GM12801 (cell line): Measurements from ENCODE around the gene PPHLN1.

Experiments used
- TF ChIP-seq, protein P1 (sequence below): IDR thresholded peaks from one replicate; pipeline ENCODE4 v1.5.1; 2011; ENCODE audit warnings: control low read depth; ENCODE audit not compliant: insufficient read length; ENCODE audit errors: extremely low read depth

Gene PPHLN1

DNA sequence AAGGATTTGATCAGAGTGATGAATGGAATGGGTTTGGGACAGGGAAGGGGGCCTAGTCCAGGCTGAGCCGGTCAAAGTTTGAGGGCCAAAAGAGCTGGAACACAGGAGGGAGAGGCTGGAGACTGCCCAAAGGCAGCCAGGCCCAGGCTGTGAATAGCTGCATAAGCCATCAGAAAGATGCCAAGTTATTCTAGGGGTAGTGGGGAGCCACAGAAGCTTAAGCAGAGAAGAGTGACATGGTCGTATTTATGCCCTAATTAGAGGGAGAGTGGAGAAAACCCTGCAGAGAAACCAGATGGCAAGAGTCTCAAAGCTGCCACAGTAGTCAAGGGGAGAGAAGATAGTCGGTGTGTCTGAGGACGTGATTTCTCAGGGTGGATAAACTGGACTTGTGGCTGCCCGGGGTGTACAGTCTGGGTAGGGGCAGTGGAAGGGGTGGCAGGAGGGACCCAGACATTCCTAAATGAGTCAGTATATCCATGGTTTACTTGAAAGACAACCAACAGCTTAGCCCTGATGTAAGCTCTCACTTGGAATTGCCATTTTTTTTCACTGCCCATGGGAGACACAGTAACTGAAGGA, 164.4 kb downstream of the PPHLN1 start:
- TF ChIP-seq, protein P1, sequence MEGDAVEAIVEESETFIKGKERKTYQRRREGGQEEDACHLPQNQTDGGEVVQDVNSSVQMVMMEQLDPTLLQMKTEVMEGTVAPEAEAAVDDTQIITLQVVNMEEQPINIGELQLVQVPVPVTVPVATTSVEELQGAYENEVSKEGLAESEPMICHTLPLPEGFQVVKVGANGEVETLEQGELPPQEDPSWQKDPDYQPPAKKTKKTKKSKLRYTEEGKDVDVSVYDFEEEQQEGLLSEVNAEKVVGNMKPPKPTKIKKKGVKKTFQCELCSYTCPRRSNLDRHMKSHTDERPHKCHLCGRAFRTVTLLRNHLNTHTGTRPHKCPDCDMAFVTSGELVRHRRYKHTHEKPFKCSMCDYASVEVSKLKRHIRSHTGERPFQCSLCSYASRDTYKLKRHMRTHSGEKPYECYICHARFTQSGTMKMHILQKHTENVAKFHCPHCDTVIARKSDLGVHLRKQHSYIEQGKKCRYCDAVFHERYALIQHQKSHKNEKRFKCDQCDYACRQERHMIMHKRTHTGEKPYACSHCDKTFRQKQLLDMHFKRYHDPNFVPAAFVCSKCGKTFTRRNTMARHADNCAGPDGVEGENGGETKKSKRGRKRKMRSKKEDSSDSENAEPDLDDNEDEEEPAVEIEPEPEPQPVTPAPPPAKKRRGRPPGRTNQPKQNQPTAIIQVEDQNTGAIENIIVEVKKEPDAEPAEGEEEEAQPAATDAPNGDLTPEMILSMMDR = no peak
